ENCODE data around the gene COA1.
"Not testable (repeated sequence)": the region's sequence is repeated elsewhere in the genome, so short reads cannot be mapped to it uniquely, and the experiment has no call there.

COA1 gene

DNA sequence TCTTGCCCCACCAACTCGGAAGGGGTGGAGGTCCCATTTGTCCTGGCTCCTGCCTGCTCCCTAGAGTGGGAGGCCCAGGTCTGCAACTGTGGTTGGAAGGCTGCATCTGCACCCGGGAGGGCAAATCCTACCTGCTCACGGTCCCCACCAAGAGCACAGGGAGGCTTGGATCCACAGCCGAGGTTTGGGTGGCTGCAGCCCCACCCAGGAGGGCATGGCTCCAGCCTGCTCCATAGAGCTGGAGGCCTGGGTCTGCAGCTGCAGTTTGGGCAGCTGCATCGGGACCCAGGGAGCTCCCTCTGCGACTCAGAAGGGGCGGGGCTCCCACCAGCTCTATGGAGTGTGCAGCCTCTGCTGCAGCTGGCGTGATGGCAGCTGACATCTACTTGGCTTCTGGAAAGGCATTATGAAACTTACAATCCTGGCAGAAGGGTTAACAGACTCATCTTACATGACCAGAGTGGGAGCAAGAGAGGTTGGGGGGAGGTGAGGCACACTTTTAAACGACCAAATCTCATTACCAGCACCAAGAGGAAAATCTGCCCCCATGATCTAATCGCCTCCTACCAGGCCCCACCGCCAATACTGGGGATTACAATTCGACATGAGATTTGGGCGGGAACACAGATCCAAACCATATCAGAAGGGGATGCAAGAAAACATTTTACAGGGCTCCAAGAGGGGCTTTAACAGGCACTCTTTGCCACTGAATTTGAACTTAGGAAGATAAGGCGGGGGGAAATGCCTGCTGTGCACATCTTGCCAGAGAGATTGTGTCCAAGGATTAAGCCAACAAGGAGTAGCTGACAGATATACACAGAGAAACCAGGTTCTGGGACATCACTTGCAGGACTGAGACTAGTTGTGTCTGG lies 20.9 kb upstream of the COA1 start:
- Histone ChIP-seq H3K4me3 (ENCODE audit: low read length in 2 of 2) (no peak overlapping the region), H3K36me3 (ENCODE audit: control insufficient read depth in 2 of 2, insufficient read depth in 2 of 2, low read length in 2 of 2) (no peaks in the 10 kb centered on the region), H3K9ac (ENCODE audit: low read depth in 1 of 2, low read length in 2 of 2) (no peak overlapping the region), H3K27me3 (ENCODE audit: control insufficient read depth in 2 of 2, insufficient read depth in 2 of 2, low read length in 2 of 2) (peaks cover 0 to 2% of the 10 kb centered on the region in 2 donors), H3K27ac (ENCODE audit: low read depth in 2 of 2, low read length in 2 of 2) (no peak overlapping the region), H3K4me1 (ENCODE audit: control insufficient read depth in 2 of 2, insufficient read depth in 2 of 2, low read length in 2 of 2) (no peaks in the 10 kb centered on the region), H3K9me3 (ENCODE audit: control insufficient read depth in 2 of 2, low read length in 2 of 2) (no peaks in the 10 kb centered on the region)

DNA sequence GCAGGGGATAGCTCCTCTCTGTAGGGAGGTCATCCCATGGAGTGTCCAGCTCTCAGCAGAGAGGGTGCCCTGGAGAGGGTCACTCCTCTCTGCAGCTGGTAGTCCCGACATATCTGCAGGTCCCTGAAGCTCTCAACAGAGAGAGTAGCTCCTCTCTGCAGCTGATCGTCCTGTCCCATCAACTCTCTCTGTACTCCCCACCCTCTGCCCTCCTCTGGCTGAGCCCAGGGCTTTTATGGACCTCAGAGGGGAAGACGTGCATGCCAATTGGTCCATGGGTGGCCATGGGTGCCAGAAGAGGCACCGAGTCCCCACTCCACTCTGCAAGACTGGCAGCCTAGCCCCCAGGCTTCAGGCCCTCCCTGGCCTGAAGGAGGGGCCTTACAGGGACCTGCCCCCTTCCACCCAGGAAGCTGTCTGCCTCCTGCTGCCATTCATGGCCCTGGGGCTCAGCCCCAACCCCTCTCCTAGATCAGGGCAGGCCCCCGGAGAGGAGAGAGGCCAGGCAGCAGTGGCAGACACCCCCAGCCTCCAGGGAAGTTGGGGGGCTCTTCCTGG lies 20.1 kb upstream of the COA1 start:
- Histone ChIP-seq H3K4me1 (ENCODE audit: control insufficient read depth in 2 of 2, insufficient read depth in 2 of 2, low read length in 2 of 2) (no peaks in the 10 kb centered on the region), H3K27me3 (ENCODE audit: control insufficient read depth in 2 of 2, insufficient read depth in 2 of 2, low read length in 2 of 2) (peaks cover 0 to 2% of the 10 kb centered on the region in 2 donors), H3K27ac (ENCODE audit: low read depth in 2 of 2, low read length in 2 of 2) (no peak overlapping the region), H3K9ac (ENCODE audit: low read depth in 1 of 2, low read length in 2 of 2) (no peak overlapping the region), H3K4me3 (ENCODE audit: low read length in 2 of 2) (no peak overlapping the region), H3K9me3 (ENCODE audit: control insufficient read depth in 2 of 2, low read length in 2 of 2) (no peaks in the 10 kb centered on the region), H3K36me3 (ENCODE audit: control insufficient read depth in 2 of 2, insufficient read depth in 2 of 2, low read length in 2 of 2) (no peaks in the 10 kb centered on the region)

DNA sequence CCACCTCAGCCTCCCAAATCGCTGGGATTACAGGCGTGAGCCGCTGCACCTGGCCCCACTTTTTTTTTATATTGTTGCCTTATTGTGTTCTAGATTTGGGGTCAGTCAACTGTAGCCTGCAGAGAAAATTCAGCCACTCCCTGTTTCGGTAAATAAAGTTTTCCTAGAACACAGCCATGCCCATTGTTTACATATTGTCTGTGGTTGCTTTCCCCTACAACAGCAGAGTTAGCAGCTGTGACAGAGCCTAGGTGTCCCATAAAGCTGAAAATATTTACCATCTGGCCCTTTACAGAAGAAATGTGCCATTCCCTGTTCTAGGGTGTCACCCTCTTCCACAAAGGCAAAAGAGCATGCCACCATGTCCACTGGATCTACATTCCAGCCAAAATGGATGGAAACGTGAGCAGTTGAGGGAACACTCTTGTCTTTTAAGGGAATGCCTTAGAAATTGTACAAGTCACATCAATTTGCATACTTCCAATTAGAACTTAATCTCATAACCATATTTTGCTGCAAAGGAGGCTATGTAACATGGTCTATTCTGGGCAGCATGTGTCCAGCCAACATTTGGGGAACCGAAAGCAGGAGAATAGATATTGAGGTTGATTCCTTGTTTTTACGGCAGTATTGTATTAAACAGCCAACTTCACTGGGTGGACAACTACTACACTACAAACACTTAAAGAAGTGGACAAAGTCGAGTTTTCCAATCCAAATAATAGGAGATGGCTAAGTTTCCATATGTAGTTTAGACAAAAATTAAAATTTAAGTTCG lies 18.2 kb upstream of the COA1 start:
- Histone ChIP-seq H3K27ac (ENCODE audit: low read depth in 2 of 2, low read length in 2 of 2) (no peak overlapping the region), H3K9me3 (ENCODE audit: control insufficient read depth in 2 of 2, low read length in 2 of 2) (no peaks in the 10 kb centered on the region)

DNA sequence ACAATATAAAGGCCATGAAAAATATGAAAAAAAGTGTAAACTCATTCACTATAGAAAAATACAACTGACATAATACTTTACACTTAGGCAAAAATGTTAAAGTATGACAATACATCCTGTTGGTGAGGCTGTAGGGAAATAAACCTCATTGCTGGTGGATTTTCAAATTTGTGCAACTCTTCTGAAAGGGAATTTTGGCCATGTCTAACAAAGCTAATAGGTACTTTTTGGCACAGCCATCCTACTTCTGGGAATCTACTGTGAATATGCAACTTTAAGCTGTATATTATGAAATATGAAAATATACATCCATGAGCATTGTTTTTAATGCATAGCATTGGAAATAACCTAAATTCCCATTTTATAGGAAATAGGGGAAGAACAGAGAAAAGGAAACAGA lies 13.4 kb upstream of the COA1 start:
- Histone ChIP-seq H3K9ac (ENCODE audit: low read depth in 1 of 2, low read length in 2 of 2) (no peak overlapping the region), H3K27me3 (ENCODE audit: control insufficient read depth in 2 of 2, insufficient read depth in 2 of 2, low read length in 2 of 2) (no peaks in the 10 kb centered on the region), H3K36me3 (ENCODE audit: control insufficient read depth in 2 of 2, insufficient read depth in 2 of 2, low read length in 2 of 2) (no peaks in the 10 kb centered on the region), H3K27ac (ENCODE audit: low read depth in 2 of 2, low read length in 2 of 2) (no peak overlapping the region), H3K4me3 (ENCODE audit: low read length in 2 of 2) (no peak overlapping the region), H3K9me3 (ENCODE audit: control insufficient read depth in 2 of 2, low read length in 2 of 2) (no peaks in the 10 kb centered on the region), H3K4me1 (ENCODE audit: control insufficient read depth in 2 of 2, insufficient read depth in 2 of 2, low read length in 2 of 2) (no peaks in the 10 kb centered on the region)

More for the DNA sequence above, 18.2 kb upstream of the COA1 start:
- H3K4me3 ChIP-seq (ENCODE audit: low read length in 2 of 2) = no peak overlapping the region
- H3K27me3 ChIP-seq (ENCODE audit: control insufficient read depth in 2 of 2, insufficient read depth in 2 of 2, low read length in 2 of 2) = no peaks in the 10 kb centered on the region
- H3K36me3 ChIP-seq (ENCODE audit: control insufficient read depth in 2 of 2, insufficient read depth in 2 of 2, low read length in 2 of 2) = no peaks in the 10 kb centered on the region
- no peaks in the 10 kb centered on the region for H3K4me1 ChIP-seq (ENCODE audit: control insufficient read depth in 2 of 2, insufficient read depth in 2 of 2, low read length in 2 of 2)
- no peak overlapping the region for H3K9ac ChIP-seq (ENCODE audit: low read depth in 1 of 2, low read length in 2 of 2)

DNA sequence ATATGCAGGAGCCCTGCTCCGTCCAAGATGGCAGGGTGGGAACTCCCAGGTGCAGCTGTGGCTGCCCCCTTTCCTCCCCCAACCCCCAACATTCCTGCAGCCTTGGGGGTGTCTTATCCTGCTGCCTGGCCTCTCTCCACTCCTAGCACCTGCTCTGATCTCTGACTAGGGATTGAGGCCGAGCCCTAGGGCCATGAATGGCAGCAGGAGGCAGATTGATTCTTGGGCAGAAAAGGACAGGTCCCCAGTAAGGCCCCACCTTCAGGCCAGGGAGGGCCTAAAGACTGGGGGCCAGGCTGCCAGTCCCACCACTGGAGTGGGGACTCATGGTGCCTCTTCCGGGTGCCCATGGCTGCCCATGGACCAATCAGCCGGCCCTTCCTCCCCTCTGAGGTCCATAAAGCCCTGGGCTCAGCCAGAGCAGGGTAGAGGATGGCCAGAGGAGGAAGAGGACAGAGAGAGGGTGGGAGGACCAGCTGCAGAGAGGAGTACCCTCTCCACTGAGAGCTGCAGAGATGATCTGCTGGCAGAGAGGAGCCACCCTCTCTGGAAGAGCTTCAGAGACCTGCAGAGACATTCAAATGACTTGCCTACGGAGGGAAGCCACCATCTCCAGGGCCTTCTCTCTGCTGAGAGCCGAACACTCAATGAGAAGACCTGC lies 8.3 kb upstream of the COA1 start:
- Histone ChIP-seq H3K4me3 (ENCODE audit: low read length in 2 of 2) (no peak overlapping the region), H3K4me1 (ENCODE audit: control insufficient read depth in 2 of 2, insufficient read depth in 2 of 2, low read length in 2 of 2) (no peaks in the 10 kb centered on the region), H3K27me3 (ENCODE audit: control insufficient read depth in 2 of 2, insufficient read depth in 2 of 2, low read length in 2 of 2) (no peaks in the 10 kb centered on the region), H3K36me3 (ENCODE audit: control insufficient read depth in 2 of 2, insufficient read depth in 2 of 2, low read length in 2 of 2) (no peaks in the 10 kb centered on the region), H3K9me3 (ENCODE audit: control insufficient read depth in 2 of 2, low read length in 2 of 2) (no peaks in the 10 kb centered on the region), H3K9ac (ENCODE audit: low read depth in 1 of 2, low read length in 2 of 2) (no peak overlapping the region), H3K27ac (ENCODE audit: low read depth in 2 of 2, low read length in 2 of 2) (no peak overlapping the region)

DNA sequence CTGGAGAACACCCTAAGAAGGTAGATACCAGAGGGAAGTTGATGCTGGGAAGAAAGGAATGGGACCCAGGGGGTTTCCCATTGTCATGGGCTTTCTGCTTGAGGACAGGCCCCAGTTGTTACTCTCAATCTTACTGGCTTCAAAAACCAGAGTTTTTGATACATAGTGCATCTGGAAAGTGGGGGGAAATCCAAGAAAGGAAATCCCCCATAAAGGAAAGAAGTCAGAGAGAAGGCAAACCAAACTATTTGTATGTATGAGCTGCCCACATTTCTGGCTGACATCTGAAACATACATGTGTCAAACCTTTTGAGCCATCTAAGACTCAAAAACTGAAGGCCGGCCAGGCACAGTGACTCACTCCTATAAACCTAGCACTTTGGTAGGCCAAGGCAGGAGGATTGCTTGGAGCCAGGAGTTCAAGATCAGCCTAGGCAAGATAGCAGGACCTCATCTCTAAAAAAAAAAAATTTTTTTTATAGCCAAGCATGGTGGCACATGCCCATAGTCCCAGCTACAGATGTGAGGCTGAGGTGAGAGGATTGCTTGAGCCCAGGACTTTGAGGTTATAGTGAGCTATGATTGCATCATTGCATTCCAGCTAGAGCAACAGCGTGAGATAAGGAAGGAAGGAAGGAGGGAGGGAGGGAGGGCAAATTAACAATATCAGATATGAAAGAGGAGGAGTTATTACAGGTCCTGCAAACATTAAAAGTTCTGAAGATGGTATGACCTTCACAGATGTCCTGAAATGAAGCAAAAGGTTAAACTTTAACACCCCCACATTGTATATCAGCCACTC lies 6.7 kb upstream of the COA1 start:
- Histone ChIP-seq H3K9ac (ENCODE audit: low read depth in 1 of 2, low read length in 2 of 2) (no peak overlapping the region), H3K9me3 (ENCODE audit: control insufficient read depth in 2 of 2, low read length in 2 of 2) (no peaks in the 10 kb centered on the region), H3K27me3 (ENCODE audit: control insufficient read depth in 2 of 2, insufficient read depth in 2 of 2, low read length in 2 of 2) (no peaks in the 10 kb centered on the region), H3K4me1 (ENCODE audit: control insufficient read depth in 2 of 2, insufficient read depth in 2 of 2, low read length in 2 of 2) (no peaks in the 10 kb centered on the region), H3K4me3 (ENCODE audit: low read length in 2 of 2) (no peak overlapping the region), H3K27ac (ENCODE audit: low read depth in 2 of 2, low read length in 2 of 2) (no peak overlapping the region), H3K36me3 (ENCODE audit: control insufficient read depth in 2 of 2, insufficient read depth in 2 of 2, low read length in 2 of 2) (no peaks in the 10 kb centered on the region)

DNA sequence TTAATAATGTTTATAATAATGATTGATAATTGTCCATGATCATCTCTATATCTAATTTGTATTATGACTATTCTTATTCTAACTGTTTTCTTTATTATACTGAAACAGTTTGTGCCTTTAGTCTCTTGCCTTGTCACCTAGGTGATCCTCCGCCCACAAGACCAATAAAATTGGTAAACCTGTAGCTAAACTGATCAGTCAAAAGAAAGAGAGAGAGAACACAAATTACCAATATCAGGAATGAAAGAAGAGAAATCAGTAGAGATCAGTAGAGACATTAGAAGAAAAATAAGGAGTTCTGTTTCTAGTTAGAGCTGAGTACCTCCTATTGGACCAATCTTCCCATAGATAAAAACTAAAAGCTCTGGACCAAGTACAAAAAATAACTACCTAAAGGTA lies 6.1 kb upstream of the COA1 start:
- Histone ChIP-seq H3K27ac (ENCODE audit: low read depth in 2 of 2, low read length in 2 of 2) (no peak overlapping the region), H3K27me3 (ENCODE audit: control insufficient read depth in 2 of 2, insufficient read depth in 2 of 2, low read length in 2 of 2) (no peaks in the 10 kb centered on the region), H3K36me3 (ENCODE audit: control insufficient read depth in 2 of 2, insufficient read depth in 2 of 2, low read length in 2 of 2) (no peaks in the 10 kb centered on the region), H3K9ac (ENCODE audit: low read depth in 1 of 2, low read length in 2 of 2) (no peak overlapping the region), H3K4me1 (ENCODE audit: control insufficient read depth in 2 of 2, insufficient read depth in 2 of 2, low read length in 2 of 2) (no peaks in the 10 kb centered on the region), H3K4me3 (ENCODE audit: low read length in 2 of 2) (no peak overlapping the region), H3K9me3 (ENCODE audit: control insufficient read depth in 2 of 2, low read length in 2 of 2) (no peaks in the 10 kb centered on the region)

DNA sequence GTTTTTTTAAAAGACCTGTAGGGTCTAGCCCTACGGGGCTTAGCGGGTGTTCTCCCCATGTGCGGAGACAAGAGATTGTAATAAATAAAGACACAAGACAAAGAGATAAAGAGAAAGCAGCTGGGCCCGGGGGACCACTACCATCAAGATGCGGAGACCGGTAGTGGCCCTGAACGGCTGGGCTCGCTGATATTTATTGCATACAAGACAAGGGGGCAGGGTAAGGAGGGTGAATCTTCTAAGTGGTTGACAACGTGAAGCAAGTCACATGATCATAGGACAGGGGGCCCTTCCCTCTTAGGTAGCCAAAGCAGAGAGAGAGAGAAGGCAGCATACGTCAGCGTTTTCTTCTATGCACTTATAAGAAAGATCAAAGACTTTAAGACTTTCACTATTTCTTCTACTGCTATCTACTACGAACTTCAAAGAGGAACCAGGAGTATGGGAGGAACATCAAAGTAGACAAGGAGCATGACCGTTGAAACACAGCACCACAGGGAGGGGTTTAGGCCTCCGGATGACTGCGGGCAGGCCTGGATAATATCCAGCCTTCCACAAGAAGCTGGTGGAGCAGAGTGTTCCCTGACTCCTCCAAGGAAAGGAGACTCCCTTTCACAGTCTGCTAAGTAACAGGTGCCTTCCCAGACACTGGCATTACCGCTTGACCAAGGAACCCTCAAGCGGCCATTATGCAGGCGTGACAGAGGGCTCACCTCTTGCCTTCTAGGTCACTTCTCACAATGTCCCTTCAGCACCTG lies 5.4 kb upstream of the COA1 start:
- H3K27me3 ChIP-seq (ENCODE audit: control insufficient read depth in 2 of 2, insufficient read depth in 2 of 2, low read length in 2 of 2); H3K27ac ChIP-seq (ENCODE audit: low read depth in 2 of 2, low read length in 2 of 2); H3K36me3 ChIP-seq (ENCODE audit: control insufficient read depth in 2 of 2, insufficient read depth in 2 of 2, low read length in 2 of 2); H3K4me3 ChIP-seq (ENCODE audit: low read length in 2 of 2); H3K4me1 ChIP-seq (ENCODE audit: control insufficient read depth in 2 of 2, insufficient read depth in 2 of 2, low read length in 2 of 2); H3K9me3 ChIP-seq (ENCODE audit: control insufficient read depth in 2 of 2, low read length in 2 of 2); H3K9ac ChIP-seq (ENCODE audit: low read depth in 1 of 2, low read length in 2 of 2): not testable (repeated sequence)

DNA sequence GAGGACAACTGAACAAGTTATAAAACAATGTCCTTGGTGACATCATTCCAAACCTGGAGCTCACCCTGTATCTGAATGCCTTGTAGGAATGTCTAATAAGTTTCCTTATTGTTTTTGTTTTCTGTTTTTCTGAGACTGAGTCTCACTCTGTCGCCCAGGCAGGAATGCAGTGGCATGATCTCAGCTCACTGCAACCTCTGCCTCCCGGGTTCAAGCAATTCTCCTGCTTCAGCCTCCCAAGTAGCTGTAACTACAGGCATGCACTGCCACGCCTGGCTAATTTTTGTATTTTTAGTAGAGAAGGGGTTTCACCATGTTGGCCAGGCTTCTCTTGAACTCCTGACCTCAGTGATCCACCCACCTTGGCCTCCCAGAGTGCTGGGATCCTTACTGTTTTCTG lies 2.2 kb upstream of the COA1 start:
- H3K9ac ChIP-seq (ENCODE audit: low read depth in 1 of 2, low read length in 2 of 2); H3K27ac ChIP-seq (ENCODE audit: low read depth in 2 of 2, low read length in 2 of 2); H3K4me1 ChIP-seq (ENCODE audit: control insufficient read depth in 2 of 2, insufficient read depth in 2 of 2, low read length in 2 of 2); H3K9me3 ChIP-seq (ENCODE audit: control insufficient read depth in 2 of 2, low read length in 2 of 2); H3K27me3 ChIP-seq (ENCODE audit: control insufficient read depth in 2 of 2, insufficient read depth in 2 of 2, low read length in 2 of 2); H3K4me3 ChIP-seq (ENCODE audit: low read length in 2 of 2); H3K36me3 ChIP-seq (ENCODE audit: control insufficient read depth in 2 of 2, insufficient read depth in 2 of 2, low read length in 2 of 2): not testable (repeated sequence)
